GM12878 (cell line): Measurements from ENCODE around the gene SVIL. TPM values are rescaled to one million over a fixed set of nuclear protein-coding genes. Genes with fewer than 3 reads are reported as not detected.

Experiments used
- ATAC-seq: fragments of 200-7000 bp; cut with Tn5 transposase; 3 replicates; pipeline ENCODE4 v1.9.1; 2020; ENCODE audit warnings: mild to moderate bottlenecking, moderate library complexity
- BruUV-seq: library from RNA; stranded (reverse); fragments of 400-500 nt; replicated peaks from 2 replicates; lab custom pipeline; 2021; lab: Mats Ljungman, UMichigan
- CTCF ChIA-PET: fragments of 300-600 bp; sonication (Branson Sonifier 250); formaldehyde crosslinking; extraction: SDS; loops from one replicate; lab custom pipeline; 2021; ENCODE audit warnings: inconsistent platforms; lab: Yijun Ruan, JAX
- POLR2A ChIA-PET: fragments of 350-600 bp; formaldehyde crosslinking; extraction: SDS; loops from one replicate; lab custom pipeline; 2021; ENCODE audit warnings: inconsistent platforms; lab: Charles Lee
- RAD21 ChIA-PET: fragments of 300-600 bp; sonication (Branson Sonifier 250); formaldehyde crosslinking; loops from one replicate; lab custom pipeline; 2023; ENCODE audit warnings: antibody characterized with exemption; ENCODE audit not compliant: unreplicated experiment; lab: Charles Lee
- SMC1A ChIA-PET: fragments of 300-600 bp; sonication (Branson Sonifier 250); formaldehyde crosslinking; loops from one replicate; lab custom pipeline; 2023; ENCODE audit not compliant: unreplicated experiment, uncharacterized antibody; lab: Charles Lee
- DNase-seq: peaks from one replicate; pipeline ENCODE4 v3.0.0-alpha.2; 2011; ENCODE audit warnings: low read depth, low spot score
- FAIRE-seq: peaks from 3 replicates; lab custom pipeline; 2011; peaks lifted over from hg19 to GRCh38; lab: Jason Lieb, UNC
- H2AFZ ChIP-seq: 2 replicates; pipeline ENCODE4 v1.6.0; 2011; ENCODE audit warnings: low read depth, low read length, control low read depth; ENCODE audit not compliant: control insufficient read depth
- H3K27ac ChIP-seq: 2 replicates; pipeline ENCODE4 v1.5.1; 2011; ENCODE audit warnings: control low read depth; ENCODE audit not compliant: control insufficient read depth, insufficient read depth
- H3K27me3 ChIP-seq, 2 experiments: replicated peaks in 1 of 2; 2 replicates each; pipeline versions ENCODE4 v1.6.0 to v1.6.1; 2011; ENCODE audit warnings: low read length in 1 of 2; ENCODE audit not compliant: control insufficient read depth in 2 of 2, insufficient read depth in 2 of 2
- H3K36me3 ChIP-seq, 2 experiments: 2 replicates each; pipeline ENCODE4 v1.5.1; 2011; ENCODE audit warnings: low read length in 1 of 2; ENCODE audit not compliant: control insufficient read depth in 2 of 2, insufficient read depth in 2 of 2
- H3K4me1 ChIP-seq: 2 replicates; pipeline ENCODE4 v1.6.1; 2011; ENCODE audit warnings: mild to moderate bottlenecking, low read length, moderate library complexity, mixed read lengths; ENCODE audit not compliant: control insufficient read depth, insufficient read depth
- H3K4me2 ChIP-seq: 2 replicates; pipeline ENCODE4 v1.6.0; 2011; ENCODE audit warnings: control low read depth; ENCODE audit not compliant: control insufficient read depth, insufficient read depth
- H3K4me3 ChIP-seq: fragments of 200-600 bp; sonication (generic); 2 replicates; pipeline ENCODE4 v1.5.1; 2016
- H3K79me2 ChIP-seq: 2 replicates; pipeline ENCODE4 v1.6.0; 2011; ENCODE audit warnings: low read length; ENCODE audit not compliant: control insufficient read depth, insufficient read depth
- H3K9ac ChIP-seq: 2 replicates; pipeline ENCODE4 v1.8.0; 2011; ENCODE audit warnings: low read length, control low read depth, mixed read lengths; ENCODE audit not compliant: control insufficient read depth, insufficient read depth
- H3K9me3 ChIP-seq: replicated peaks from 3 replicates; pipeline ENCODE4 v1.5.1; 2011; ENCODE audit warnings: mild to moderate bottlenecking, low read length; ENCODE audit not compliant: control insufficient read depth, insufficient read depth
- H4K20me1 ChIP-seq: 2 replicates; pipeline ENCODE4 v1.6.0; 2011; ENCODE audit not compliant: control insufficient read depth, insufficient read depth
- ASH2L ChIP-seq: fragments of 300-600, 200-600 bp; sonication (generic); IDR thresholded peaks from 2 replicates; pipeline ENCODE4 v1.6.1; 2017; ENCODE audit warnings: low read depth, mild to moderate bottlenecking, borderline replicate concordance
- CHD1 ChIP-seq: IDR thresholded peaks from 2 replicates; pipeline ENCODE4 v1.6.1; 2012; ENCODE audit warnings: low read depth, low read length, improper control_type of control experiment
- KAT2A ChIP-seq: conservative IDR thresholded peaks from 2 replicates; pipeline ENCODE4 v1.6.1; 2011; ENCODE audit warnings: low read depth, low read length; ENCODE audit not compliant: control insufficient read depth
- ZNF274 ChIP-seq: IDR thresholded peaks from one replicate; pipeline ENCODE4 v1.8.0; 2011; ENCODE audit not compliant: insufficient read length, insufficient read depth
- WGBS: methylation state at CpG from one replicate; pipeline ENCODE4 v1.1.6; 2016; ENCODE audit warnings: low lambda C conversion rate; ENCODE audit not compliant: insufficient replicate concordance, insufficient coverage; ENCODE audit errors: missing lambda C conversion rate; 5-methylcytosine and 5-hydroxymethylcytosine counted together
- in situ Hi-C: fragments of 300-500 bp; cut with MboI; formaldehyde crosslinking; loops from 9 replicates; pipeline ENCODE4 v1.14.3; 2018; ENCODE audit warnings: mixed read lengths
- intact Hi-C: fragments of 100-400 bp; cut with micrococcal nuclease; formaldehyde crosslinking; loops from one replicate; pipeline ENCODE4 v1.14.2; 2022; ENCODE audit not compliant: unreplicated experiment
- polyA plus RNA-seq, 11 experiments: library from polyadenylated mRNA; depleted of rRNA in 4 of 11; unstranded in 6 of 11; stranded (reverse) in 5 of 11; fragments of >200 nt; fragmentation: Nextera tagmentation in 4 of 11; fragmentation: Illumina TruSeq in 1 of 11; extraction: Ambion mirVana in 4 of 11; extraction: Trizol in 1 of 11; gene quantifications; 1 replicate in 1 of 11; 2 replicates in 10 of 11; pipeline versions ENCODE4 v1.2.1 to v1.2.3, GENCODE V29; 2011 to 2016; ENCODE audit warnings: inconsistent platforms in 2 of 11, missing spikeins in 2 of 11, low read depth in 1 of 11
- total RNA-seq, 4 experiments: library from RNA; depleted of rRNA in 3 of 4; stranded (reverse); fragments of >200 nt in 3 of 4; fragmentation: Illumina TruSeq in 1 of 4; extraction: Trizol in 1 of 4; gene quantifications; 2 replicates each; pipeline versions ENCODE4 v1.2.1 to v1.2.3, GENCODE V29; 2013 to 2021
- TF ChIP-seq, protein P1 (sequence below): fragments of 450-650 bp; IDR thresholded peaks from 2 replicates; pipeline ENCODE4 v1.6.1; 2017; ENCODE audit warnings: low read depth, mild to moderate bottlenecking, moderate library complexity
- TF ChIP-seq, protein P2 (sequence below): fragments of 450-650 bp; IDR thresholded peaks from 2 replicates; pipeline ENCODE4 v1.6.1; 2014; ENCODE audit warnings: mild to moderate bottlenecking

The SVIL gene
- total and polyA plus RNA-seq, 10 of the 15 experiments (the other 5 are each of a cell fraction or from before 2014, with no cell fraction given), result 0.22 to 1.9 (median 0.87) TPM

DNA sequence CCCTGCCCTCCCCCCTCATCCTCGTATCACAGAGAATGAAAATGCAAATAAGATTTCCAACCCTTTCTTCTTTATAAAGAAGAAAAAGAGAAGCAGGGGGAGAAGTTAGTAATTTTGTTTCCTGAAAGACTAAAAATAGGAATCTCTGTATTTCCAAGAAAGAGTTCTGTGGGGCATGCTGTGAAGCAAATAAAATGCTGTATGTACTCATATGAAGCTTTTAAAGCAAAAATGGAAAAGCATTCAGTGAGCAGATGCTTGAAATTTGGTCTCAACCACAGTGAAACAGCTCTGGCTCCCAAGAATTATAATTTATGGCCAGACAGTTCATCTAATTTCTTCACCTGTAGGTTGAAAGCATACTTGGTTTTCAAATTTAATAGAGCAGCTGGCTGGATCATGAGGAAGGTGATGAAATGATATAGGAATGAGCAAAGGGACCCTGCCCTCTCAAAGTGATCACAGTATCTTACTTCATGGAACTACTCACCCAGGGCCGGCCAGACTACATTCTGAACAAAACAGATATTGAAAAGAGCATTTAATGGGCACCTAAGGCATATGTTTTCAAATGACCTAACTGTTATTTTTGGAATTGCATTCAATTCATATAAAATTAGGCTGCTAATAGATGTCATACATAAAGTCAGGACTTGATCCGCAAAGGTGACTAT lies 31.4 kb downstream of the SVIL start:
- no peak overlapping the region for H2AFZ ChIP-seq
- no peak overlapping the region for H3K27ac ChIP-seq
- no peaks in the 10 kb centered on the region for H4K20me1 ChIP-seq
- no peaks in the 10 kb centered on the region for H3K4me1 ChIP-seq
- ChIA-PET RAD21 (no interaction called here), POLR2A (no interaction called here), CTCF (interaction anchor here (0.6 to 1.1 kb wide), 2 partner anchors 79 to 216 kb away, joined by 3 to 4 read pairs; no protein-coding TSS in a partner anchor), SMC1A (no interaction called here)
- TF ChIP-seq ASH2L, result no peak
- H3K36me3 ChIP-seq, result no peaks in the 10 kb centered on the region
- in situ Hi-C loops (no loop called here), intact Hi-C loops (no loop called here)
- H3K9ac ChIP-seq, result no peak overlapping the region
- FAIRE-seq (no peak), ATAC-seq (no peak), DNase-seq (no peak)
- no peaks in the 10 kb centered on the region for H3K27me3 ChIP-seq
- H3K4me2 ChIP-seq, result no peak overlapping the region
- no peak overlapping the region for H3K4me3 ChIP-seq
- 46% methylated on average over 3 of the region's 3 CpGs for WGBS
- H3K79me2 ChIP-seq, result no peaks in the 10 kb centered on the region
- BruUV-seq, result no TSS peak
- no peaks in the 10 kb centered on the region for H3K9me3 ChIP-seq

- no peak for ATAC-seq
These were observed 34.0 kb downstream of the SVIL start for GRCh38 chr10:29600821-29601220.

More at GRCh38 chr10:29600821-29601220, 34.0 kb downstream of the SVIL start:
- Histone ChIP-seq H3K36me3 (no peaks in the 10 kb centered on the region), H2AFZ (no peak overlapping the region), H3K4me2 (no peak overlapping the region), H3K4me1 (no peaks in the 10 kb centered on the region), H3K9me3 (no peaks in the 10 kb centered on the region), H3K27me3 (no peaks in the 10 kb centered on the region), H4K20me1 (no peaks in the 10 kb centered on the region), H3K9ac (no peak overlapping the region), H3K79me2 (no peaks in the 10 kb centered on the region), H3K27ac (no peak overlapping the region), H3K4me3 (no peak overlapping the region)
- intact Hi-C loops (no loop called here), in situ Hi-C loops (no loop called here)
- SMC1A ChIA-PET, result interaction anchor here (1.2 kb wide), 1 partner anchor 9 kb away, joined by 4 read pairs; no protein-coding TSS in a partner anchor
- CTCF ChIA-PET, result interaction anchor here (0.6 to 2.1 kb wide), 3 partner anchors 10 to 27 kb away, joined by 3 to 16 read pairs (median 3); no protein-coding TSS in a partner anchor
- POLR2A ChIA-PET, result no interaction called here
- BruUV-seq, result no TSS peak
- no peak for FAIRE-seq
- TF ChIP-seq, protein P1, sequence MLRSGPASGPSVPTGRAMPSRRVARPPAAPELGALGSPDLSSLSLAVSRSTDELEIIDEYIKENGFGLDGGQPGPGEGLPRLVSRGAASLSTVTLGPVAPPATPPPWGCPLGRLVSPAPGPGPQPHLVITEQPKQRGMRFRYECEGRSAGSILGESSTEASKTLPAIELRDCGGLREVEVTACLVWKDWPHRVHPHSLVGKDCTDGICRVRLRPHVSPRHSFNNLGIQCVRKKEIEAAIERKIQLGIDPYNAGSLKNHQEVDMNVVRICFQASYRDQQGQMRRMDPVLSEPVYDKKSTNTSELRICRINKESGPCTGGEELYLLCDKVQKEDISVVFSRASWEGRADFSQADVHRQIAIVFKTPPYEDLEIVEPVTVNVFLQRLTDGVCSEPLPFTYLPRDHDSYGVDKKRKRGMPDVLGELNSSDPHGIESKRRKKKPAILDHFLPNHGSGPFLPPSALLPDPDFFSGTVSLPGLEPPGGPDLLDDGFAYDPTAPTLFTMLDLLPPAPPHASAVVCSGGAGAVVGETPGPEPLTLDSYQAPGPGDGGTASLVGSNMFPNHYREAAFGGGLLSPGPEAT, result no peak
- TF ChIP-seq, protein P2, sequence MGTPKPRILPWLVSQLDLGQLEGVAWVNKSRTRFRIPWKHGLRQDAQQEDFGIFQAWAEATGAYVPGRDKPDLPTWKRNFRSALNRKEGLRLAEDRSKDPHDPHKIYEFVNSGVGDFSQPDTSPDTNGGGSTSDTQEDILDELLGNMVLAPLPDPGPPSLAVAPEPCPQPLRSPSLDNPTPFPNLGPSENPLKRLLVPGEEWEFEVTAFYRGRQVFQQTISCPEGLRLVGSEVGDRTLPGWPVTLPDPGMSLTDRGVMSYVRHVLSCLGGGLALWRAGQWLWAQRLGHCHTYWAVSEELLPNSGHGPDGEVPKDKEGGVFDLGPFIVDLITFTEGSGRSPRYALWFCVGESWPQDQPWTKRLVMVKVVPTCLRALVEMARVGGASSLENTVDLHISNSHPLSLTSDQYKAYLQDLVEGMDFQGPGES, result no peak
- TF ChIP-seq ZNF274 (no peak), CHD1 (no peak), KAT2A (no peak)
- DNase-seq, result no peak
- 50% methylated on average over 6 of the region's 6 CpGs for WGBS
- RAD21 ChIA-PET, result no interaction called here
